Vagina (tissue), 2 donors: Measurements from ENCODE around the gene GPR137. TPM values are rescaled to one million over a fixed set of nuclear protein-coding genes. Genes with fewer than 3 reads are reported as not detected.
"Not testable (repeated sequence)": the region's sequence is repeated elsewhere in the genome, so short reads cannot be mapped to it uniquely, and the experiment has no call there.

ENCODE experiments used
- DNase-seq, 2 donors: peaks; one replicate each; pipeline ENCODE4 v3.0.0-alpha.2; 2017; ENCODE audit errors: extremely low spot score in 2 of 2
- H3K27ac ChIP-seq: fragments of 200-600 bp; sonication (generic); one replicate; pipeline ENCODE4 v1.5.1; 2019
- H3K27me3 ChIP-seq: fragments of 200-600 bp; sonication (generic); one replicate; pipeline ENCODE4 v1.5.1; 2019
- H3K36me3 ChIP-seq, 2 donors: fragments of 200-600 bp; sonication (generic); one replicate each; pipeline ENCODE4 v1.5.1; 2017 to 2019
- H3K4me1 ChIP-seq: fragments of 200-600 bp; sonication (generic); one replicate; pipeline ENCODE4 v1.5.1; 2019
- H3K4me3 ChIP-seq, 2 donors: fragments of 200-600 bp; sonication (generic); 1 replicate in 1 of 2; 2 replicates in 1 of 2; pipeline ENCODE4 v1.5.1; 2016 to 2019
- H3K9me3 ChIP-seq: fragments of 200-600 bp; sonication (generic); one replicate; pipeline ENCODE4 v1.5.1; 2019
- POLR2A ChIP-seq, 2 donors: fragments of 450-650 bp; IDR thresholded peaks; one replicate each; pipeline ENCODE4 v1.6.1; 2017; ENCODE audit warnings: antibody characterized with exemption in 2 of 2, mild to moderate bottlenecking in 2 of 2, moderate library complexity in 2 of 2
- POLR2AphosphoS5 ChIP-seq, 2 donors: sonication (generic); formaldehyde crosslinking; IDR thresholded peaks; one replicate each; pipeline ENCODE4 v1.9.0; 2017; ENCODE audit warnings: antibody characterized with exemption in 2 of 2, mild to moderate bottlenecking in 2 of 2, low read depth in 1 of 2; ENCODE audit not compliant: insufficient read depth in 1 of 2
- intact Hi-C: fragments of 100-400 bp; cut with DNase I; formaldehyde crosslinking; loops from one replicate; pipeline ENCODE4 v1.15.1; 2023
- total RNA-seq: library from RNA; depleted of rRNA; stranded (reverse); fragments of >200 nt; gene quantifications from one replicate; pipeline ENCODE4 v1.2.3, GENCODE V29; 2016
- TF ChIP-seq, protein P1 (sequence below), 3 experiments: fragments of 450-650 bp in 2 of 3; fragments of 200-600 bp in 1 of 3; sonication (generic) in 1 of 3; IDR thresholded peaks; one replicate each; pipeline ENCODE4 v1.5.1; 2017 to 2019; ENCODE audit warnings: antibody characterized with exemption in 3 of 3, mild to moderate bottlenecking in 2 of 3, moderate library complexity in 2 of 3

GPR137 gene
- total RNA-seq, 1 donor from 2014 or later, result 20.6 TPM

GRCh38 chr11:64306563-64306875, 20.9 kb downstream of the GPR137 start:
- Histone ChIP-seq H3K27me3 (no peaks in the 10 kb centered on the region), H3K9me3 (no peaks in the 10 kb centered on the region)
- intact Hi-C loops, result loop anchor here (5.0 kb wide), 1 partner anchor 69 kb away; no protein-coding TSS in a partner anchor

DNA sequence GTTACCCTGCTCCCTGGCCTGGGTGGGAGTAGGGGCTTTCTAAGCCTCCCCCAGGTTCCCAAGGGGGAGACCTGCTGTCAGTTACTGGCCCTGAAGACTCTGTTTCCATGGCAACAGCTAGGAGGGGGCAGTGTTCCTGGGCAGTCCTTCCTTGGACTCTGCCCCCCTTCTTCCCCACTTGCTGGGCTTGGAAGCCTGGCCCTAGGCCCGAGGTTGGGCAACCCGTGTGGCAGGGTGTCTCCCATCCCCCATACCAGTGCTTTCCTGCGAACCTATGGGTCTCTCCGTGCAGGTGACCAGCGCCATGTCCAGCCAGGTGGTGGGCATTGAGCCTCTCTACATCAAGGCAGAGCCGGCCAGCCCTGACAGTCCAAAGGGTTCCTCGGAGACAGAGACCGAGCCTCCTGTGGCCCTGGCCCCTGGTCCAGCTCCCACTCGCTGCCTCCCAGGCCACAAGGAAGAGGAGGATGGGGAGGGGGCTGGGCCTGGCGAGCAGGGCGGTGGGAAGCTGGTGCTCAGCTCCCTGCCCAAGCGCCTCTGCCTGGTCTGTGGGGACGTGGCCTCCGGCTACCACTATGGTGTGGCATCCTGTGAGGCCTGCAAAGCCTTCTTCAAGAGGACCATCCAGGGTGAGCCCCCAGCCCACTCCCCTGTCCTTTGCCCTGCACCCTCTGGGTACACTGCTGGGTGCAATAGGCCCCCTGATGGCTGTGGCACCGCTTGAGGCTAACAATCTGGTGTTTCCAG, 21.4 kb downstream of the GPR137 start:
- H3K27me3 ChIP-seq, result no peaks in the 10 kb centered on the region
- DNase-seq, result peak in 1 of 2 donors; percentile 89
- H3K36me3 ChIP-seq, result no peaks in the 10 kb centered on the region
- H3K4me3 ChIP-seq, result peak overlapping the region; percentile 83 to 93
- no peaks in the 10 kb centered on the region for H3K9me3 ChIP-seq
- intact Hi-C loops, result loop anchor here (5.0 kb wide), 1 partner anchor 70 kb away; no protein-coding TSS in a partner anchor
- TF ChIP-seq POLR2AphosphoS5 (IDR thresholded peaks at IDR 0.05; ENCODE audit: insufficient read depth in 1 of 2, low read depth in 1 of 2) (no peak), POLR2A (IDR thresholded peaks at IDR 0.05) (no peak)
- TF ChIP-seq, protein P1, sequence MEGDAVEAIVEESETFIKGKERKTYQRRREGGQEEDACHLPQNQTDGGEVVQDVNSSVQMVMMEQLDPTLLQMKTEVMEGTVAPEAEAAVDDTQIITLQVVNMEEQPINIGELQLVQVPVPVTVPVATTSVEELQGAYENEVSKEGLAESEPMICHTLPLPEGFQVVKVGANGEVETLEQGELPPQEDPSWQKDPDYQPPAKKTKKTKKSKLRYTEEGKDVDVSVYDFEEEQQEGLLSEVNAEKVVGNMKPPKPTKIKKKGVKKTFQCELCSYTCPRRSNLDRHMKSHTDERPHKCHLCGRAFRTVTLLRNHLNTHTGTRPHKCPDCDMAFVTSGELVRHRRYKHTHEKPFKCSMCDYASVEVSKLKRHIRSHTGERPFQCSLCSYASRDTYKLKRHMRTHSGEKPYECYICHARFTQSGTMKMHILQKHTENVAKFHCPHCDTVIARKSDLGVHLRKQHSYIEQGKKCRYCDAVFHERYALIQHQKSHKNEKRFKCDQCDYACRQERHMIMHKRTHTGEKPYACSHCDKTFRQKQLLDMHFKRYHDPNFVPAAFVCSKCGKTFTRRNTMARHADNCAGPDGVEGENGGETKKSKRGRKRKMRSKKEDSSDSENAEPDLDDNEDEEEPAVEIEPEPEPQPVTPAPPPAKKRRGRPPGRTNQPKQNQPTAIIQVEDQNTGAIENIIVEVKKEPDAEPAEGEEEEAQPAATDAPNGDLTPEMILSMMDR (IDR thresholded peaks at IDR 0.05), result no peak
- H3K27ac ChIP-seq, result peak overlapping the region; percentile 88
- H3K4me1 ChIP-seq, result peaks cover 31% of the 10 kb centered on the region

More at GRCh38 chr11:64306563-64306875, 20.9 kb downstream of the GPR137 start:
- peak in 1 of 2 donors; percentile 89 for DNase-seq
- H3K36me3 ChIP-seq, result no peaks in the 10 kb centered on the region
- peak overlapping the region; percentile 88 for H3K27ac ChIP-seq
- peaks cover 31% of the 10 kb centered on the region for H3K4me1 ChIP-seq
- H3K4me3 ChIP-seq, result peak overlapping the region; percentile 83 to 93
- TF ChIP-seq POLR2A (IDR thresholded peaks at IDR 0.05) (no peak), POLR2AphosphoS5 (IDR thresholded peaks at IDR 0.05; ENCODE audit: insufficient read depth in 1 of 2, low read depth in 1 of 2) (peak in 1 of 2 donors; percentile 2)
- TF ChIP-seq, protein P1 (IDR thresholded peaks at IDR 0.05), result no peak

- H3K36me3 ChIP-seq, H3K4me3 ChIP-seq, H3K9me3 ChIP-seq, H3K27me3 ChIP-seq, DNase-seq, H3K27ac ChIP-seq: not testable (repeated sequence)
- H3K4me1 ChIP-seq, result peaks cover 36% of the 10 kb centered on the region
- intact Hi-C loops, result loop anchor here (5.0 kb wide), 1 partner anchor 70 kb away; no protein-coding TSS in a partner anchor
These were observed 22.1 kb downstream of the GPR137 start for GRCh38 chr11:64307795-64308194.

DNA sequence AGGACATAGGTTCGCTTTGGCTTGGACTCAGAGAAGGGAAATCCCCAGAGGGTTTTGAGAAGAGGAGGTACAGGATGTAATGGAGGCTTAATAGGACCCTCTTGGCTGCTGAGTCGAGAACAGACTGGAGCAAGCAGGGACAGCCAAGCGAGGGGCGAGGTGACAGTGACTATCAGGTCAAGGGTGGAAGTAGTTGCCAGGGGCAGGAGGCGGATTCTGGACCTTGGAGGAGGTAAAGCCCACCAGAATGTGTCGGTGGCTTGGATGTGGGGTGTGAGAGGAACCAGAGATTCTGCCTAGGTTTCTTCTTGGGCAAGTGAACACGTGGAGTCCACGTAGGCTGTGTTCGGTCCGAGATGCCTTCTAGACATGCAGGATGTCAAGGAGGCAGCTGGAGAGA, 27.3 kb downstream of the GPR137 start:
- Histone ChIP-seq H3K27ac (peak overlapping the region; percentile 72), H3K27me3 (no peaks in the 10 kb centered on the region), H3K9me3 (no peaks in the 10 kb centered on the region), H3K36me3 (peaks cover 0 to 21% of the 10 kb centered on the region in 2 donors), H3K4me3 (no peak overlapping the region), H3K4me1 (peaks cover 31% of the 10 kb centered on the region)
- intact Hi-C loops, result no loop called here
- no peak for DNase-seq
- TF ChIP-seq POLR2A (IDR thresholded peaks at IDR 0.05) (no peak), POLR2AphosphoS5 (IDR thresholded peaks at IDR 0.05; ENCODE audit: insufficient read depth in 1 of 2, low read depth in 1 of 2) (no peak)
- TF ChIP-seq, protein P1 (IDR thresholded peaks at IDR 0.05), result no peak

- H3K4me3 ChIP-seq, result peak overlapping the region; percentile 22 to 29
These were observed 28.0 kb downstream of the GPR137 start for GRCh38 chr11:64313491-64314145.

More at GRCh38 chr11:64313491-64314145, 28.0 kb downstream of the GPR137 start:
- Histone ChIP-seq H3K27ac (peak overlapping the region; percentile 72), H3K9me3 (no peaks in the 10 kb centered on the region), H3K27me3 (no peaks in the 10 kb centered on the region), H3K36me3 (peaks cover 0 to 21% of the 10 kb centered on the region in 2 donors), H3K4me1 (peaks cover 33% of the 10 kb centered on the region)
- no peak for DNase-seq
- TF ChIP-seq POLR2A (IDR thresholded peaks at IDR 0.05), result no peak
- peak in 1 of 2 donors; percentile 55 for TF ChIP-seq POLR2AphosphoS5 (IDR thresholded peaks at IDR 0.05; ENCODE audit: insufficient read depth in 1 of 2, low read depth in 1 of 2)
- TF ChIP-seq, protein P1 (IDR thresholded peaks at IDR 0.05), result no peak
- intact Hi-C loops, result no loop called here
